NCI-H460 (cell line): ENCODE measurements around the gene TSPAN15. TPM values are rescaled to one million over a fixed set of nuclear protein-coding genes. Genes with fewer than 3 reads are reported as not detected.
A peak's percentile ranks its signal among the peaks of the same experiment; 100 is the strongest.
"Not testable (repeated sequence)": the region's sequence is repeated elsewhere in the genome, so short reads cannot be mapped to it uniquely, and the experiment has no call there.

Experiments used
- DNase-seq: peaks from one replicate; pipeline ENCODE4 v3.0.0-alpha.2; 2016; ENCODE audit warnings: low read depth; ENCODE audit errors: extremely low read depth
- total RNA-seq: library from RNA; depleted of rRNA; stranded (reverse); fragments of >200 nt; shearing (Covaris generic); gene quantifications from 2 replicates; pipeline ENCODE4 v1.2.3, GENCODE V29; 2014

The TSPAN15 gene
- total RNA-seq, 1 experiment from 2014 or later = 11.5 TPM

DNA sequence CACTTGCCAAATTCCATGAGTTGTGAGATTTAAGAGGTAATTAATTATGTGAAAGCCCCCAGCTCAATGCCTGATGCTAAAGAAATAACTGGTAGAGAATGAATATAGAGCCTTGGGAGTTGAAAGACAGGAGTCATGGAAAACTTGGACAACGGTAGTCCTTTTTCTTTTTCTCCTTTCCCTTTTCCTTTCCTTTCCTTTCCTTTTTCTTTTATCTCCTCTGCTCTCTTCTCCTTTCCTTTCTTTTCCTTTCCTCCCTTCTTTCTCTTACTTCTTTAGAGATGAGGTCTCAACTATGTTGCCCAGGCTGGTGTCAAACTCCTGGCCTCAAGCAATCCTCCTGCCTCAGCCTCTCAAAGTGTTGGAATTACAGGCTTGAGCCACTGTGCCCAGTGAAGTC, 7.9 kb upstream of the TSPAN15 start:
- no peak for DNase-seq

DNA sequence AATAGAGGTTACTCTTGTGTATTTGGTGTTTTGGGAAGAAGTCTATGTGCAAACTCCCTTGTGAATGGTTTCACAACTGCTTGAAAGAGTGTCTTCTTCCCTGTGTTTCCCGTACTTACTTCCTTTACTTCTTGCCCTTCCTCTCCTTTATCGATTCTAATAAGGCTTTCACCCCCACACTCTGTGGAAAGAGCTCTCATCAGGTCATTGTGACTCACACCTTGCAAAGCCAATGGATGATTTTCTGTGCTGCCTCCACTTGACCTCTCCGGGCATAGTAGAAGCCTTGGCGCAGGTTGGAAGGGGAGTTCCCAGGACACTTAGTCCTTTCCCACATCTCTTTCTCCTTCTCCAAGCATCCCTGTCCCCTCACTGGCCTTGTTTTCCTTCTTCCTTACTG, 6.2 kb upstream of the TSPAN15 start:
- no peak for DNase-seq

GRCh38 chr10:69446229-69446628, 5.0 kb upstream of the TSPAN15 start:
- DNase-seq = peak; percentile 8

DNA sequence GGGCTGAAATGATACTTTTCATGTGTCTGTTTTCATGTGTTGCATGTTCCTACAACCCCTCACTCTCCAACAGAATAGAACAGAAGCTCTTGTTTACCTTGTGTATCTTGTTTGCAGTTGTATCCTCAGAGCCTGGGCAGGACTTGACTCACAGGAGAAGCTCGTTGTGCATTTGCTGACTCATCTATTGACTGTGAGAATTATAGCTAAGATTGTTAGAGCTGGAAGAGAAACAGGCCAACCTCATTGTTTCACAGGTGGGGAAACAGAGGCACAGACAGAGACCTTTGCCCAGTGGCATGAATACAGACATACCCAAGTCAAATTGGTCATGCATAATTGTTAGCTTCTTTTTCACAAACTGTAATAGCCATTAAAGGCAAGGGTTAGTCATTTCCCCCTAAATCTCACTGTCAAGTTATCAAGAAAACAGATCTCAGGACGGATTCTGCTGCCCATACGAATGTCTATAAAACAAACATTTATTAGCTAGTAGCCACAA, 4.6 kb upstream of the TSPAN15 start:
- DNase-seq = peak; percentile 87

- DNase-seq = peak; percentile 71
Observed at GRCh38 chr10:69449841-69450240, 1.4 kb upstream of the TSPAN15 start.

DNA sequence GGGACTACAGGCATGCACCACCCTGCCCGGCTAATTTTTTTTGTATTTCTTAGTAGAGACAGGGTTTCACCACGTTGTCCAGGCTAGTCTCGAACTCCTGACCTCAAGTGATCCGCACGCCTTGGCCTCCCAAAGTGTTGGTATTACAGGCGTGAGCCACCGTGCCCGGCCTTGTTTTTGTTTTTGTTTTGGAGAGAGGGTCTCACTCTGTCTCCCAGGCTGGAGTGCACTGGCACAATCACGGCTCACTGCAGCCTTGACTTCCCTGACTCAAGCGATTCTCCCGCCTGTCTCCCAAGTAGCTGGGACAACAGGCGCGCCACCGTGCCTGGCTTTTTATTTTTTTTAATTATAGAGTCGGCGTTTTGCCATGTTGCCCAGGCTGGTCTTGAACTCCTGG, 870 bp upstream of the TSPAN15 start:
- not testable (repeated sequence) for DNase-seq

DNA sequence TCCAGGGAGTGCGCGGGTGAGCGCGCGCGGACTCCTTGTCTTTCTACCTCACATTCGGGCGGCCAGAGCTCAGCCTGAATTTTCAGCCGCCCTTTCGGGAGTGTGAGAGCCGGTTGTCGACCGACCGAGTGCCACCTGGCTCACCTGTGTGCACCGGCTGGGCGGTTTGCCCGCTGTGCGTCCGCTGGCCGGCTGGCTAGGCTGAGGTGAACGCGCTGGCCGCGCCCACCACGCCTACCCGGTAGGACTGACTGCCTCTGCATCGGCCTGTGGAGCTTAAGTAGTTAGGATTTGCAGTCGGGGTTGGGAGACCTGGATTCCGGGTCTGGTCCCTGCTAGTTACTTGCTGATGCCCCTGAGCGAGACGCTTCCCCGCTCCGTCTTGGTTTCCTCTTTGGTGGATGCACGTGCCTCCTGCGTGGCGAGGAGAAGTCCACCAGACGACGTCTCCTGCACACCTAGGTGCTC, 553 bp downstream of the TSPAN15 start:
- no peak for DNase-seq

DNA sequence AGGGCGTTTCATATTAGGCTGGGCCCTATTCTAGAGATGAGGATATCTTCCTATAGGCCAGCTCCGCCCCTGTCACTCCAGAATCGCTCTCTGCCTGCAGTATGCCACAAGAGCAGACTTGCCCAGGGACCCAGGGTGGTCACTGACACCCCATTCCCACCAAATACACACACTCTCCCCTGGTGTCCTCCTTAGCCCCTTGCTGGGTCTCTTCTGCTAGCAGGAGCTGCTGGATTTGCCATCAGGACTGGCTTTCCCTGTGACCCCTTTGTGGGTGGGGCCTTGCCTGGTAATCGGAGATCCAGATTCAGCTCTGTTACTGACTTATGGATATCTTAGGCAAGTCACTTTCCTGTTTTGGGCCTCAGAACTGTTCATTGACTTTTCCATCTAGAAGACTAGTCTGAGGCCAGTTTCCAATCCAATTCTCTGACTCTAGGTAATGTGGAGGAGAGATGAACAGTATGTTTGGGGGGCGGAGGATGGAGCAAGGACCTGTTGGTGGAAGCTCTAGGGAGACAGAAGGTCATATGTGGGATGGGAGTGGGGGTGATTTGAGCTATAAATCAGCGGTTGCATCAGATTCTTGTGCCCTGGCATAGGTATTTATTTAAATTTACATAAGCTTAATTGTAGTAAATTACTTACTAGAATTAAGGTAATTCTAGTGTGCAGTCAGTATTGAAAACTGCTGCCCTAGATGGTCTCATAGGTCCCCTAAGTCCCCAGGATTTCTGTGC, 1.6 kb downstream of the TSPAN15 start:
- DNase-seq = no peak

- DNase-seq = no peak
Observed at GRCh38 chr10:69453795-69454194, 2.5 kb downstream of the TSPAN15 start.

GRCh38 chr10:69455006-69455763, 3.9 kb downstream of the TSPAN15 start:
- no peak for DNase-seq

DNA sequence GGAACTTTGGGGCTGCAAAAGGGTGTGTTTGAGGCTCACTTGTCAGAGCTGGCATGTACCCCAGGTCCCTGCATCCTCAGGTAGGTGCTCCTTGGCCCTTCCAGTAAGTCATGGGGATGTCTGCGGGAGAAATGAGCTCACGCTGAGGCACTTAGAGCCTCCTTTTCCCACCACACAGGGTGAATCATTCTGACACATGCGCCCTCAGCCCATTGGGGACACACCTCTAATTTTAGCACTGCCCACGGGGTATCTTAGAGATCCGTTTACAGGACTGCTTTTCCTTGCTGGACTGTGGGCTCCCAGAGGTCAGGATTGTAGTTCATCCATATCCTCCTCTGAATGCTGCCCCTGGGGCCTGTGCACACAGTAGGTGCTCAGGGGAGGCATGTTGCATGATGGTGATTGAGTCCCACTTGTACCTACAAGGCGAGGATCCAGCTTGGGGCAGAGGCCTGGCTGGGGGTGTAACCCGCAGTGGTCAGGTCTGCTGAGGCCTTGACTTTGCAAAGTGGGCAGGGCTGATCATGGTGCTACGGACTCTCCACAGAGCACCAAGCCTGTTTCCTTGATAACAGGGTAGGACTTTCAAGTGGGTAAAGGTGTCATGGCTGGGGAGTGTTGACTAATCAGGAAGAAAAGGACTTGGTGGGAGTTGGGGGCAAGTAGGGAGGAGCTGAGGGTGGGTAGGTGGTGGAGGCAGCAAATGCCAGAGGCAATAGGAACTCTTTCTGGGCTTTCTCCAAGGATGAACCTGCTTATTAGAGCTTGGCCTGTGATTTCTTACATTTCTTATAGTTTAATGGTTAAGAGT, 5.8 kb downstream of the TSPAN15 start:
- no peak for DNase-seq

DNA sequence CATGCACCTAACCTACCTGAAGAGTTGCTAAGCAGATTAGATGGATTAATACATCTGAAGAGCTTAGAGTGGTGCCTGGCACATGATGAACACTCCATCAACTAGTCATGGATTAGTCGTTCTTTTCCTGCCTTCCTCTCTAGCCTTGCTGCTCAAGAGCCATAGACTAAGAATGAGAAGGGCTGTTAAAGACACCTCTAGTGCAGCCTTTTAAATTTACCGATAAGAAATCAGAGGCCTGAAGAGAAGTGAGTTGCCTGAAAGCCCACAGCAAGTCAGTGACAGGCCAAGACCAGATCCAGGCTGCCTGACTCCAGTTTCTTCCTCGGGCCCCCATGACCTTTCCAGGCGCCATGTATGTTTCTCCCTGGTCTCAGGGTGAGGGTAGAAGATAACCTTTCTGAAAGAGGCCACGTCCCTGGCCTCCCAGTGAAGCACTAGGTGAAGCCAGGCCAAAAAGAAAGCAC, 6.5 kb downstream of the TSPAN15 start:
- DNase-seq = no peak

- no peak for DNase-seq
Observed at GRCh38 chr10:69458430-69459100, 7.3 kb downstream of the TSPAN15 start.

DNA sequence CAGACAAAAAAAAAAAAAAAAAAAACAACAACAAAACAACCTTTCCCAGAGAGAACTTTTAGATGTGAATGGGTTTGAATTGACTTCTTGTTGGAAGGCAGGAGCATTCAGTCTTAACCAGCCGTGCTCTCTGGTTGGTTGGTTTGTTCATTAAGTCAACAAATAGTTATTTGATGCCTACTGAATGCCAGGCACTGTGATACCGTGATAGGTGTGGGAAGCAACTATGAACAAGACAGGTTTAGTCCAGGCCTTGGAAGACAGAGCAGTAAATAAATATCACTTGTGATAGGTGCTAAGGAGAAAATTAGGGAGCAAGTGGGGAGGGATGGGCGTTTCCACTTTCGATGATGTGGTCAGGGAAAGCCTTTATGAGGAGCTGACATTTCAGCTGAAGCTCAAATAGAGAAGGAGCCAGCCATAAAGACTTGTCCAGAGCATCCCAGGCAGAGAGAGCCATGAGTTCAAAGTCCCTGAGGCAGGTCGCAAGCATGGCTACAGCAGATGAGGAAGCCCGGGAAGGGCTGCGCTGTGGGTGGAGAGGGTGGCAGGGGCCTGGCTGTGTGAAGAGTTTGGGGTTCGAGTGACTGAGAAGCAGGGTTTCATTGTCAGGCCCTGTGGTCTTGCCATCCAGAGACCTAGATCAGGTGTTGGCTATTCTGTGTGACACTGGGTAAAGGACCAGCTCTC, 8.0 kb downstream of the TSPAN15 start:
- DNase-seq = no peak

DNA sequence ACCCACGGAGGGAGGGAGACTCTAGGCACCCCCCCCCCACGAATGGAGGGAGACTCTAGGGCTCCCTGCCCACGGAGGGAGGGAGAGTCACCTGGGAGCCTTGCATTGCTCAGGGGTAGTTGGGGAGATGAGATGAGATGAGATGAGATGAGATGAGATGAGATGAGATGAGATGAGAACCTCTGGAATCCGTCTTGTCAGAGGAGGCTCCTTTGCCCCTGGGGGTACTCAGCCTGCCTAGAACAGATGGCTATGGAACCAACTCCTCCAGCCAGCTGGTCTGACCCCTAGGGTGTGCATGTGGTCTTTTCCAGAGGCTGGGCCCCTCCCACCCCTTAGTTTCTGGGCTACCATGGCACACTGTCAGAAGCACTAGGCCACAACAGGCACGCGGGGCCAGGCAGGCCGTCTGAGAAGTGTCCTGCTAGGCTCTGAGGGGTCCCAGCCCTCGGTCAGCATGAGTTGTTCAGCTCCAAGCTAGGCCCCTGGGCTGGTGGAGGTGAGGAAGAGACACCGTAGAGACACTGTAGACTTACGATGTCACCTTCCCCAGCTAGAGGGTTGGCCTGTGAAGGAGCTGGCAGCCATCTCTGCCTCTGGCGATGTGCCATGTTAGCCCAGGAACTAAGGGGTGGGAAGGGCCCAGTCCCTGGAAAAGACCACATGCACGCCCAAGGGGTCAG, 8.8 kb downstream of the TSPAN15 start:
- no peak for DNase-seq

- no peak for DNase-seq
Observed at GRCh38 chr10:69460576-69461242, 9.4 kb downstream of the TSPAN15 start.

DNA sequence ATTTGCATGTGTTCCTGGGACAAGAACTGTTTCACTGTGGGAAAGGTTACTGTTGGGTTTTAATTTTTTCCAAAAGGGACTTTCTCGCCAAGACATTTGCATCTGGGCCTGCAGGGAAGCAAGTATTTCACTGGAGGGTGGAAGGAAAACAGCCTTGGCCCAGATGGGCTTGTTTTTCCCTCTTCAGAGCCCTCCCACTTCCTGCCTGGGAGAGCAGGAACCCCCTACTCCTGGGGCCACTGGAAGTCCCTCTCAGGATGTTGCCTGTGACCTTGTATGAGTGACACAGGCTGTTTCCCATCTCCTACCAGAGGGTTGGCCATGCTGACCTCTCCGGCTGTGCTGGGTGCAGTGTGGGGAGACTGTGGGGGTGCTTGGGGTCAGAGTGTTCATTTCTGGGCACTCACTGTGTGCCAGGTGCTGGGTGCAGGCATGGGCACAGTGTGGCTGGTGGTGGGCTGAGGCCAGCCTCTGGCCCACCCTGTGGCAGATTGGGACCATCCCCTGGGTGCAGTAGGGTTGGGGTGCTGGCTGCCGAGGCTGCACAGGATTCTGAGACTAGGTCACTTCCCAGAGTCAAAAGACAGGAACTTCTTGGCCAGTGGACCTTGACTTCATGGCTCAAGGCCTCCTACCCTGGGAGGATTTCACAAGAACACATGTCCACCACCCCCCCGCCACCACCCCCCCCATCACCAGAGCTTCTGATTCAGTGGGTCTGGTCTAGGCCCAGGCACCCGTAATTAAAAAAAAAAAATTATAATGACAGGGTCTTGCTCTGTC, 10.2 kb downstream of the TSPAN15 start:
- DNase-seq = no peak

GRCh38 chr10:69463886-69464285, 12.6 kb downstream of the TSPAN15 start:
- no peak for DNase-seq
